Measurements from ENCODE around the gene CDC45.
A peak's percentile ranks its signal among the peaks of the same experiment; 100 is the strongest.

The CDC45 gene

GRCh38 chr22:19448076-19448607 lies 31.6 kb upstream of the CDC45 start:
- no peak for DNase-seq

GRCh38 chr22:19448739-19449421 lies 30.8 kb upstream of the CDC45 start:
- DNase-seq, result no peak

- DNase-seq, result no peak
Observed at GRCh38 chr22:19449422-19449767, 30.3 kb upstream of the CDC45 start.

- no peak for DNase-seq
Observed at GRCh38 chr22:19450363-19451175, 29.2 kb upstream of the CDC45 start.

- DNase-seq, result no peak
Observed at GRCh38 chr22:19451570-19451969, 28.1 kb upstream of the CDC45 start.

- DNase-seq, result no peak
Observed at GRCh38 chr22:19453718-19454117, 26.0 kb upstream of the CDC45 start.

- DNase-seq, result no peak
Observed at GRCh38 chr22:19454156-19454555, 25.6 kb upstream of the CDC45 start.

- DNase-seq, result no peak
Observed at GRCh38 chr22:19455033-19455432, 24.7 kb upstream of the CDC45 start.

GRCh38 chr22:19455585-19456370 lies 23.9 kb upstream of the CDC45 start:
- DNase-seq, result no peak

GRCh38 chr22:19456541-19456940 lies 23.2 kb upstream of the CDC45 start:
- no peak for DNase-seq

GRCh38 chr22:19457828-19458428 lies 21.8 kb upstream of the CDC45 start:
- no peak for DNase-seq

GRCh38 chr22:19460036-19460435 lies 19.7 kb upstream of the CDC45 start:
- no peak for DNase-seq

GRCh38 chr22:19461506-19461905 lies 18.2 kb upstream of the CDC45 start:
- DNase-seq, result no peak

- DNase-seq, result no peak
Observed at GRCh38 chr22:19463008-19463407, 16.7 kb upstream of the CDC45 start.

- peak; percentile 80 for DNase-seq
Observed at GRCh38 chr22:19463491-19464469, 15.9 kb upstream of the CDC45 start.

GRCh38 chr22:19464546-19464945 lies 15.2 kb upstream of the CDC45 start:
- no peak for DNase-seq

- DNase-seq, result no peak
Observed at GRCh38 chr22:19464975-19465374, 14.7 kb upstream of the CDC45 start.

GRCh38 chr22:19466126-19466716 lies 13.5 kb upstream of the CDC45 start:
- no peak for DNase-seq

GRCh38 chr22:19466848-19467752 lies 12.6 kb upstream of the CDC45 start:
- no peak for DNase-seq

GRCh38 chr22:19467912-19468311 lies 11.8 kb upstream of the CDC45 start:
- no peak for DNase-seq
